Inflammatory macrophage (primary cell): Measurements from ENCODE around the gene PLD6.
"Not testable (repeated sequence)": the region's sequence is repeated elsewhere in the genome, so short reads cannot be mapped to it uniquely, and the experiment has no call there.

Source experiments
- DNase-seq, 2 donors: peaks; one replicate each; pipeline ENCODE4 v3.0.0-alpha.2; 2020 to 2022

Gene PLD6

GRCh38 chr17:17198281-17198680 is 7.9 kb downstream of the PLD6 start:
- no peak for DNase-seq

GRCh38 chr17:17196776-17197175 is 9.4 kb downstream of the PLD6 start:
- no peak for DNase-seq

- not testable (repeated sequence) for DNase-seq
Observed at GRCh38 chr17:17195466-17195865, 10.7 kb downstream of the PLD6 start.

- DNase-seq = no peak
Observed at GRCh38 chr17:17191961-17192381, 14.2 kb downstream of the PLD6 start.

- DNase-seq = no peak
Observed at GRCh38 chr17:17191346-17191792, 14.8 kb downstream of the PLD6 start.

DNA sequence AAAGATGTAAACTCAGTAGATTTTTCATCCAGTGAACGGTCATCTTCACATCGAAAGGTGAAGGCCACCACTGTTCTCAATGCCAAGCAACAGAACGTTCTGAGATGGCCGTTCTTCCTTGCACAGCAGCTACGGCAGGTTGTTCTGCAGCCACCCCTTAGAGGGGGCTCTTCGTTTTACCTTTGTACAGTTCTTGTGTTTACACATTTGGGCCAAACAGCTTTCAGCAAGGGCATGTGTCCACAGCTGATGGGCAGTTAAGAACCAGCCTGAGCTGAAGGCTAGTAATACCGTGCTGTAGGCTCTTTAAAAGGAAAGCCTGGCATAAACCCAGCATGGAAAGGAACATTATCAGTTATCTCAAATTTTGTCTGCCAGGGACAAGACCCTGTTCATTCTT is 15.9 kb downstream of the PLD6 start:
- no peak for DNase-seq

DNA sequence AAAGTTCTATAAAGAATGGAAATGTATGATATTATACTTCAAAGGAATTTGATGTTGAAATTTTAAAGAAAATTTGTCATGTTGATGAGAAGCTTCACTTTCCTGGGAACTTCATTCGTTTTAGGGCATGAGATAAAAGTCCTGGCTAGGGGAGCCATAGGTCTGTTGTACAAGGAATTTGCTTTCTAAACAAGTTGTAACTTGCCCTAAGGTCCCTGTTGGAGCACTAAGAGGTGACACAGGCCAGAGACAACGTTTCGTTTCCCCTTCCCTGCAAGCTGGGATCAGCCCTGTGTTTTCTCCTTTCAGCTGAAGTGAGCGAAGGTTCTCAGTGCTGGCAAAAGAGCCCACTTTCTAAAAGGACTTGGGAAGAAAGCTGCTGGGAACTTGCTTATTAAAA is 16.6 kb downstream of the PLD6 start:
- no peak for DNase-seq

DNA sequence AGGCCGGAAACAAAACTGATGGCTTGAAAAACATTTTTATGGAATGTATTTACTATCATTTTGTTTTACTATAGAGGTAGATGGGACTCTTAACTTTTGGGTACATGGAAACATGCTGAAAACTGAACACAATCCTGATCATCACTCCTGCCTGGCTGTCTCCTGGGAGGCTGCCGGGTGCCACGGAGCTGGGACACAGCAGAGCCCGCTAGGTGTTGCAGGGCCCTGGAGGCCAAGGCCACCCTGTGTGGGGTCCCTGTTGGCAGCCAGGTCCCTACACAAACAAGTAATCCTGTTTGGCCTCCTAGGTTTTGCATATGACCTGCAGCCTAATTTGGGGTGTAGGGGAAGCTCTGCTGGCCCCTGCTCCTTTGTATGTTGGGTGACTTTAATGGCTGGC is 17.5 kb downstream of the PLD6 start:
- DNase-seq = no peak

DNA sequence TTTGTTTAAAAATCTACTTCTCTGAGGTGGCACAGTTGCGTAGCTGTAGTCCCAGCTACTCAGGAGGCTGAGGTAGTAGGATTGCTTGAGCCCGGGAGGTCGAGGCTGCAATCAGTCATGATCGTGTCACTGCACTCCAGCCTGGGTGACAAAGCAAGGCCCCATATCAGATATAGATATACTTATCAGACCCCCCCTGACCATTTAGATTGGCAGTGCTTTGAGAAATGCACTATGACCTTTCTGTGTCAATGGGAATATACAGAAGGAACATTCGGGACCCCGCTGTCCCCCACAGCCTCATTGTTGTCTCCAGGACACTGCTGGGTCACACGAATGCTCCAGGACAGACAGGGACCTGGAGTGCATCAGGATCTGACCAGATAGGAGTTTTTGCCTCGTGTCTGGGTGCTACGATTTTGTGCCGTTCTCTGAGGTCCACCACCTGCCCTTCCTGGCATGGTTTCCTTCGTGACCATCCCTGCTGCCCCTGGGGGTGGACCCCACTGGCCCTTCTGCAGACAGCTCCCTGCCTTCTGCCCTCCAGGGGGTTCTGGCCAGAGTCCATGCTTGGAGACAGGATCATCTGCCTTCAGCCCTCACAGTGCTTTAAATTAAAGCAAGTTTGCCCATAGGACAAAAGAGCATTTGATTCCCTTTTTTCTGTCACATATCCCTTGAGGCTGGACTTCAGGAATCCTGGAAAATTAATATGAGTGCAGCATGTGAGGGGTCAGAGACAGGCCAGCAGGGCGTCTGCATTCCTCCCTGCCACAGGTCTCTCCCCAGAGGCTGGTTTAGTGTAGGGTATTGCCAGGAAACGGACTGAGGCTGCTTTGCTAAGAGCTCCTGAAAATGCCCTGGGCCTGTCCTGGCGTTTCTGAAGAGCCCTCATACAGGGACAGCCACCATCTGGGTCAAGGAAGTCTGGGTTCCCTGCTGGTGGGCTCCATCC is 19.3 kb downstream of the PLD6 start:
- DNase-seq = no peak

- DNase-seq = no peak
Observed at GRCh38 chr17:17186051-17186450, 20.1 kb downstream of the PLD6 start.

GRCh38 chr17:17184985-17185757 is 21.0 kb downstream of the PLD6 start:
- not testable (repeated sequence) for DNase-seq

DNA sequence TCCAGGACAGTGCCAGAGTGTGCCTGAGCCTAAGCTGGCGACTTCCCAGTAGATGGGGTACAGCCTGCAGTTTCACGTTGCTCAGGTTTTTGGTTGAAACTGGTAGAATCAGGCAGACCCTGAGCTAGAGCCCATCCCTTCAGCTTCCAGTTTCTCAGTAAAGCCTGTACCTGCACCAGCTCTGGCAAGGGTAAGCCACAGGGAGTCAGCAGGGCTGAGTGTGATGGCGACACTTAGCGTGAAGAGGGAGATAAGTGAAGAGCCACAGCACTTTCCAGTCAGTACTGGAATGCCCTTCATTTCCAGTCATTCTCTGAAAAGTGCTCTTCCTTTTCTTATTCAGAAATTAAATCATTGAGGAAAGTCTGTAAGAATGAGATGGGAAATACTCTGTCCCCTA is 22.4 kb downstream of the PLD6 start:
- no peak for DNase-seq

DNA sequence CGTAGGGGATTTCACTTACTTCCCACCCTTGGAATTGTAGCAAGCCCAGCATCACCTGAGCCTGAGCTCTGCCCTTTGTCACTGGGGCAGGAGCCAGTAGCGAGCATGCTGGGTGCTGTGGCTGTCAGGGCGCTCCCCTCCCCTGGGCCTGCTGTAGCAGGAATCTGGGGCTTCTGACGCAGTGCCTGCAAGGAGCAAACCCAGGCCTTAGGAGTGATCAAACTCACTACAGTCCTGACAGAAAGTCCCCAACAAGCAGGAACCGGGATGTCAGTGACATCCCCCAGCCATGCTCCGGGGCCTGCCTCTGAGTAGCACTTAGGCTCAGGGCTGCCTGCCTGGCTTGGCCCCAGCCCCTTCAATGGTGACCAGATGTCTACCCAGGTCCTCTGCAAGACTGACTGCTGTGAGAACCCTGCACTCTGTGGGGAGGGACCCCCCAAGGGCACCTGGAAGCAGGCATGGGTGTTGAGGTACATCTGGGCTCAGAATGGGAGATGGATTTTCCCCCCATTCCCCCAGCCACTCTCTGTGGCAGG is 23.5 kb downstream of the PLD6 start:
- DNase-seq = no peak

DNA sequence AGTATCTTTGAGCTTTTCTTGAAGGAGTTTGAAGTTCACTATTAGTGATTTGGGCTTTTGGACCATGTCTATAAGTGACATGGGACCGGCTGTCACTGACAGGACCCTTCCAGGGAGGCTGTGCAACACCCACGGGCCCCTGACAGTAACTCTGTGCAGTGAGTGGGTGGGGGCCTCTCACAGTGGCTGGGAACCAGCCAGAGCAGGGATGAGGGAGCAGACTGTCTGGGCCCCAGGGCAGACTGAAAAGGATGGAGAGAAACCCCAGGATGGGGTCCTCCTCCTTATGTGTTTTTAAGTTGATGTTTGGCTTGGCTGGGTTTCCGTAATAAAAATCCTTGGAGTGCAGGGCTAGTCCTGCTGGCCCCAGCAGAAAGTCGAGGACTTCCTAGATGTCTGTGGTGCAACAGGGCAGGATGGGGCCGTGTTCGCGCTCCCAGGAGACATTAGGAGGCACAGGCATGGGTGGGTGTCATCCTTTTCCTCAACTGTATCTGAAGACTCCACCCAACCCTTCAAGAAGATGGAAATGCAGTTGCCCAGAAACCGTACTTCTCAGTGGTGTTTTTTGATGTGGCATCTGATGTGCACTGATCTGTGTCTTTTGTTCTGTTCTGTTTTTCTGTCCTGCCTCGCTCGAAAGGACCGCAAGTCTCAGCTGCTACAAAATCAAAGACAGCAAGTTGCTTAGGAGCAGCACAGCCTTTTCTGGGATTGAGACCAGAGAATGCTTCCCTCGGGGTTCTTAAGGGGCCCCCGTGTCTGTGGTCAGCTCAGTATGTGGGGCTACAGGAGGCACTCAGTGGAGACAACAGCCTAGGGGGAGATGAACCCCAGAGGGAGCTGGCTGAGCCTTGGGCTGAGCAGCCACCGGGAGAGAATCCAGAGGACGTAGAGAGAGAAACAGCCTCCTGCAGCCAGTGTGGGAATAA is 24.2 kb downstream of the PLD6 start:
- no peak for DNase-seq

GRCh38 chr17:17180741-17181525 is 25.2 kb downstream of the PLD6 start:
- no peak for DNase-seq

DNA sequence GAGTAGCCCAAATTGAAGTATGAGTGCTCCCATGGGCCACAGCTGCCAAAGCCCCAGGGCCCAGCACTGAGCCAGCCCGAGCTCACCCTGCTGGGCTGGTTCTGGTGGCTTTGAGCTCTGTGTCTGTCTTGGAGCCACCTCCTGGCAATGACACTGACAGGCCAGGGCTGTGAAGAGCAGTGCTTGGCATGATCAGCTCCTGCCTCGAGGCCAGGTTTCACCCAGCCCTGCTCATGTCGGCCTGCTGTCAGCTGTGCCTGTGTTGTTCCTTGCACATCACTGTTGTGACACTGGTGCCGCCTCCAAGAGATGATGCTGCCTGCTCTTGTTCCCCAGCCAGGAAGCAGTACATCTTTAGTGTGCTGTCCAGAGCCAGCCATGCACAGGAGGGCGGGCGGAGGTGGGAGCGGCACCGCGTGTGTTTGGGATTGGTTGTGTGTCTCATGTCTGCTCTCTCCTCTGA is 26.0 kb downstream of the PLD6 start:
- no peak for DNase-seq

DNA sequence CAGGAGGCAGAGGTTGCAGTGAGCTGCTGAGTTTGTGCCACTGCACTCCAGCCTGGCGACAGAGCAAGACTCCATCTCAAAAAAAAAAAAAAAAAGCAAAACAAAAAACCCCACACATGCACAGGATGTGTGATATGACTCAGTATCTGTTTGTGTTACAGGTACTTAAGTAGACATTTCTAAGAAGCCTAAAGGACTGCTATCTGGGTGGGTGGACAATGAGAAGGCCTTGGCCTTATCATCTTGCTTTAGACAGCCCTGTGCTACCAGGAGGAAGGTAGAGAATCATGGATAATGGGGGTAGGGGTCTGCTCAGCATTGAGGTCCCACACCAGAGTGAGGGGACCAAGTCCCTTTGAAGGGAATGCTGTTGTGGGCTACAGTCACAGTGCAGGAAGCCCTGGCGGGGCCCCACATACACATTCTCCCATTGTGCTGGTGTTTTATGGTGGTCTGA is 26.7 kb downstream of the PLD6 start:
- no peak for DNase-seq

GRCh38 chr17:17177176-17177575 is 29.0 kb downstream of the PLD6 start:
- DNase-seq = no peak

DNA sequence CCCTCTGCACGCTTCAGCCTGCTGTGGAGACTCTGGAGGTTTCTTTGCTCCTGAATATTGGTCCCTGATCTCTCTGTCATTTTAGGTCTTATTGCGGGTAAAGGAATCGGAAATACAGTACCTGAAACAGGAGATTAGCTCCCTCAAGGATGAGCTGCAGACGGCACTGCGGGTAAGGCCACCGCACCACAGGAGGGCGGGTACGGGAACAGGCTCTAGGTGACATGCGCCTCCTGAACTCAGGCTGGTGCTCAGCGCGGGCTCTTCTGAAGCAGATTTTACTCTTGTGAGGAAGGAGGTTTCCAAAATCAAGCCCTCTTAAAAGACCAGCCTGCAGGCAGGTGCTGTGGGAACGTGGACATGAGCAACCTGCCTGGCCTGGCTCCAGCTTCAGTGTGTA is 29.8 kb downstream of the PLD6 start:
- DNase-seq = no peak

GRCh38 chr17:17175917-17176316 is 30.2 kb downstream of the PLD6 start:
- no peak for DNase-seq

- no peak for DNase-seq
Observed at GRCh38 chr17:17175340-17175739, 30.8 kb downstream of the PLD6 start.
